ENCODE data around the gene TEX54. TPM values are rescaled to one million over a fixed set of nuclear protein-coding genes. Genes with fewer than 3 reads are reported as not detected.
"Not testable (repeated sequence)": the region's sequence is repeated elsewhere in the genome, so short reads cannot be mapped to it uniquely, and the experiment has no call there.

Gene TEX54
- polyA plus RNA-seq, 1 donor = 0.76 TPM

DNA sequence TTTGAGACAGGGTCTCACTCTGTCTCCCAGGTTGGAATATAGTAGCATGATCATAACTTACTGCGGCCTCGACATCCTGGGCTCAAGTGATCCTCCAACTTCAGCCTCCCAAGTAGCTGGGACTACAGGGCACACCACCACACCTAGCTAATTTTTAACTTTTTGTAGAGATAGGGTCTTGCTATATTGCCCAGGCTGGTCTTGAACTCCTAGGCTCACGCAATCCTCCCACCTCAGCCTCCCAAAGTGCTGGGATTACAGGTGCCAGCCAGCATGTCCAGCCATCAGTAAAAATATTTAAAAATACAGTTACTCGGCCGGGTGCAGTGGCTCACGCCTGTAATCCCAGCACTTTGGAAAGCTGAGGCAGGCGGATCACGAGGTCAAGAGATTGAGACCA is 4.5 kb downstream of the TEX54 start:
- not testable (repeated sequence) for DNase-seq
- 100% methylated on average over 1 of the region's 8 CpGs for WGBS (ENCODE audit: insufficient coverage, low lambda C conversion rate)
- H3K36me3 ChIP-seq (ENCODE audit: control insufficient read depth, insufficient read depth, low read length) = peaks cover 46% of the 10 kb centered on the region

DNA sequence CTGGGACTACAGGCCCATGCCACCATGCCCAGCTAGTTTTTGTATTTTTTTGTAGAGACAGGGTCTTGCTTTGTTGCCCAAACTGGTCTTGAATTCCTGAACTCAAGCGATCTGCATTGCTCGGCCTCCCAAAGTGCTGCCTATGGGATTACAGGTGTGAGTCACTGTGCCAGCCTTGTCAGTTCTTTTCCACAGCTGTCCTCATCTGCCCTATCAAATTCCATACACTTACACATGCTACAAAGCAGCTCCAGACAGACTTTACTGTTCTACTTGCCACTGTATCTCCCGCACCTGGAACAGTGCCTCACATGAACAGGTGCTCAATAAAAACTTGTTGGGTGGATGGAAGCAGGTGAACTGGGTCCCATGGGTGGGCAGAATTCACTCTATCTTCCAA is 9.0 kb downstream of the TEX54 start:
- Histone ChIP-seq H3K4me3 (ENCODE audit: low read length) (no peak overlapping the region), H3K27me3 (ENCODE audit: control insufficient read depth, insufficient read depth, low read length) (no peaks in the 10 kb centered on the region), H3K9me3 (ENCODE audit: control insufficient read depth, low read depth, low read length) (no peaks in the 10 kb centered on the region), H3K27ac (ENCODE audit: low read length) (no peak overlapping the region), H3K4me1 (ENCODE audit: control insufficient read depth, insufficient read depth, low read length) (no peaks in the 10 kb centered on the region), H3K36me3 (ENCODE audit: control insufficient read depth, insufficient read depth, low read length) (peaks cover 72% of the 10 kb centered on the region)
- WGBS (ENCODE audit: insufficient coverage, low lambda C conversion rate) = no CpG with 5 or more reads among the region's 3 CpGs
- no peak for DNase-seq

More for the DNA sequence above, 4.5 kb downstream of the TEX54 start:
- H3K4me3 ChIP-seq (ENCODE audit: low read length); H3K27me3 ChIP-seq (ENCODE audit: control insufficient read depth, insufficient read depth, low read length); H3K4me1 ChIP-seq (ENCODE audit: control insufficient read depth, insufficient read depth, low read length); H3K9me3 ChIP-seq (ENCODE audit: control insufficient read depth, low read depth, low read length); H3K27ac ChIP-seq (ENCODE audit: low read length): not testable (repeated sequence)

DNA sequence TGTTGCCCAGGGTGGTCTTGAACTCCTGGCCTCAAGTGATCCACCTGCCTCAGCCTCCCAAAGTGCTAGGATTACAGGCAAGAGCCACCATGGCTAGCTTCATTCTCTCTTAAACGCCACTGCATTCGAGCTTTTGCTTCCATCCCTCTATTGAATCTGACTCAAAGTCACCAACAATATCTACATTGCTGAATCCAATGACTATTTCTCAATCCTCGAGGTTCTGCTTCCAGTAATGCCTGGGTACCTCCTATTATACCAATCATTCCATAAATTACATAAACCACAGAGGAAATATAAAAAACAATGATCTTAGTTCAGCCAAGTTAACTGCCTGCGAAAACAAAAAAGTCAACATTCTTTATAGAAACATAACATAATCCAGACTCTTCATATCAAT is 15.5 kb downstream of the TEX54 start:
- no peak overlapping the region for H3K27ac ChIP-seq (ENCODE audit: low read length)
- no peaks in the 10 kb centered on the region for H3K27me3 ChIP-seq (ENCODE audit: control insufficient read depth, insufficient read depth, low read length)
- H3K9me3 ChIP-seq (ENCODE audit: control insufficient read depth, low read depth, low read length) = no peaks in the 10 kb centered on the region
- no peak overlapping the region for H3K4me3 ChIP-seq (ENCODE audit: low read length)
- WGBS (ENCODE audit: insufficient coverage, low lambda C conversion rate) = 100% methylated on average over 1 of the region's 4 CpGs
- no peaks in the 10 kb centered on the region for H3K4me1 ChIP-seq (ENCODE audit: control insufficient read depth, insufficient read depth, low read length)
- DNase-seq = no peak
- H3K36me3 ChIP-seq (ENCODE audit: control insufficient read depth, insufficient read depth, low read length) = peaks cover 38% of the 10 kb centered on the region

- Histone ChIP-seq H3K36me3 (ENCODE audit: control insufficient read depth, insufficient read depth, low read length) (peaks cover 33% of the 10 kb centered on the region), H3K9me3 (ENCODE audit: control insufficient read depth, low read depth, low read length) (no peaks in the 10 kb centered on the region), H3K27ac (ENCODE audit: low read length) (no peak overlapping the region), H3K4me1 (ENCODE audit: control insufficient read depth, insufficient read depth, low read length) (no peaks in the 10 kb centered on the region), H3K27me3 (ENCODE audit: control insufficient read depth, insufficient read depth, low read length) (no peaks in the 10 kb centered on the region), H3K4me3 (ENCODE audit: low read length) (no peak overlapping the region)
- no peak for DNase-seq
- WGBS (ENCODE audit: insufficient coverage, low lambda C conversion rate) = 75% methylated on average over 2 of the region's 8 CpGs
Measured at GRCh38 chr11:62816557-62816956, 16.1 kb downstream of the TEX54 start.

- peaks cover 14% of the 10 kb centered on the region for H3K36me3 ChIP-seq (ENCODE audit: control insufficient read depth, insufficient read depth, low read length)
- no peak overlapping the region for H3K27ac ChIP-seq (ENCODE audit: low read length)
- DNase-seq = no peak
- no peak overlapping the region for H3K4me3 ChIP-seq (ENCODE audit: low read length)
- no CpG with 5 or more reads among the region's 2 CpGs for WGBS (ENCODE audit: insufficient coverage, low lambda C conversion rate)
- H3K9me3 ChIP-seq (ENCODE audit: control insufficient read depth, low read depth, low read length) = no peaks in the 10 kb centered on the region
- no peaks in the 10 kb centered on the region for H3K4me1 ChIP-seq (ENCODE audit: control insufficient read depth, insufficient read depth, low read length)
- H3K27me3 ChIP-seq (ENCODE audit: control insufficient read depth, insufficient read depth, low read length) = no peaks in the 10 kb centered on the region
Measured at GRCh38 chr11:62811659-62812058, 21.0 kb downstream of the TEX54 start.

DNA sequence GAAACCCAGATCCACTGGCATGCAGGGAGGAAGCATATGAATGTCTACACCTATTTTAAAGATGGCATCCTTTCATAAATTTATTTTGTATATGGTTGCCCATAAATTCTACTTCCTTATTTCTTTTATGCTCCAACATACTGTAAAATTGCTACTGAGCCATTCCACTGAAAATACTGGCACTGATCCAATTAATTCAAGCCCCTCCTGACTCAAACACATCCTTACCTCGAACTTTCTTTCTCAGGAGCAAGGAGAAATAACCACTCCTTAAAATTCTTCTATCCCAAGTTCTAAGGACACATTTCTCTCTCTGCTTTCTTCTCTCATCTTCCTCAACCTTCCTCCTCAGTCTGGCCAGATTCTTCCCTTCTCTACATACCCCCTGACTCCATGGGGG is 21.9 kb downstream of the TEX54 start:
- Histone ChIP-seq H3K27me3 (ENCODE audit: control insufficient read depth, insufficient read depth, low read length) (no peaks in the 10 kb centered on the region), H3K27ac (ENCODE audit: low read length) (no peak overlapping the region), H3K36me3 (ENCODE audit: control insufficient read depth, insufficient read depth, low read length) (peaks cover 8% of the 10 kb centered on the region), H3K4me3 (ENCODE audit: low read length) (no peak overlapping the region), H3K4me1 (ENCODE audit: control insufficient read depth, insufficient read depth, low read length) (no peaks in the 10 kb centered on the region), H3K9me3 (ENCODE audit: control insufficient read depth, low read depth, low read length) (no peaks in the 10 kb centered on the region)
- WGBS (ENCODE audit: insufficient coverage, low lambda C conversion rate) = 100% methylated on average over 1 of the region's 1 CpG
- no peak for DNase-seq

DNA sequence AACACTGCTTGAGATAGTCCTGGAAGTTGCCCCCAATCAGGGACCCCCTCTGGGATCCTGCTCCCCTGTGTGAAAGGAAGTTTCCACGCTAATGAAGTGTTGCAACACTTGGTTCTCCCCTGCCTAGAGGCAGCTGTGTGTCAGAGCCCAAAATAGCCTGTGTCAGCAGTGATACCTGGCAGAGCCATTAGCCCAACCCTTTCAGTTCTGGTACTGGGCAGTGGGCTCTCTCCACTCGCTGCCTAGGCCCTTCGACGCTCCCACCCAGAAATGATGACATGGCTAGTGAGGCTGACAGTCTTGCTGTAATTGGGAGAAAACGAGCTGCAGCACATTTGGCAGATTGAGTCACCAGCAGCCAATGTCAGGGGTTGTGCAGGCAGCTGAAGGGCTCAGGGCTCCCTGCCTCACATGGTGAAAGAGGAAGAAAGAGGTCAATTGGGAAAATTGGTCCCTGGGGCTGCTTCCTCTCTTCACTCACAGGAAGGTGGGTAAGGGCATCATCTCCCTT is 26.0 kb downstream of the TEX54 start:
- Histone ChIP-seq H3K4me1 (ENCODE audit: control insufficient read depth, insufficient read depth, low read length) (peaks cover 4% of the 10 kb centered on the region), H3K9me3 (ENCODE audit: control insufficient read depth, low read depth, low read length) (no peaks in the 10 kb centered on the region), H3K4me3 (ENCODE audit: low read length) (no peak overlapping the region), H3K27me3 (ENCODE audit: control insufficient read depth, insufficient read depth, low read length) (no peaks in the 10 kb centered on the region), H3K36me3 (ENCODE audit: control insufficient read depth, insufficient read depth, low read length) (peaks cover 22% of the 10 kb centered on the region), H3K27ac (ENCODE audit: low read length) (no peak overlapping the region)
- no CpG with 5 or more reads among the region's 5 CpGs for WGBS (ENCODE audit: insufficient coverage, low lambda C conversion rate)
- no peak for DNase-seq

GRCh38 chr11:62805961-62806441 is 26.6 kb downstream of the TEX54 start:
- peak overlapping the region; percentile 67 for H3K4me3 ChIP-seq (ENCODE audit: low read length)
- no peaks in the 10 kb centered on the region for H3K27me3 ChIP-seq (ENCODE audit: control insufficient read depth, insufficient read depth, low read length)
- H3K36me3 ChIP-seq (ENCODE audit: control insufficient read depth, insufficient read depth, low read length) = peaks cover 29% of the 10 kb centered on the region
- peak in 1 of 2 donors; percentile 20 for DNase-seq
- peaks cover 4% of the 10 kb centered on the region for H3K4me1 ChIP-seq (ENCODE audit: control insufficient read depth, insufficient read depth, low read length)
- WGBS (ENCODE audit: insufficient coverage, low lambda C conversion rate) = no CpG with 5 or more reads among the region's 12 CpGs
- H3K27ac ChIP-seq (ENCODE audit: low read length) = peak overlapping the region; percentile 50
- H3K9me3 ChIP-seq (ENCODE audit: control insufficient read depth, low read depth, low read length) = no peaks in the 10 kb centered on the region

- H3K36me3 ChIP-seq (ENCODE audit: control insufficient read depth, insufficient read depth, low read length) = peaks cover 36% of the 10 kb centered on the region
- peak within 1 kb of the TSS; percentile 69 for H3K27ac ChIP-seq (ENCODE audit: low read length)
- peak within 1 kb of the TSS; percentile 67 for H3K4me3 ChIP-seq (ENCODE audit: low read length)
- H3K9me3 ChIP-seq (ENCODE audit: control insufficient read depth, low read depth, low read length) = no peaks in the 10 kb centered on the region
- peak; percentile 96 to 97 for DNase-seq
- no peaks in the 10 kb centered on the region for H3K27me3 ChIP-seq (ENCODE audit: control insufficient read depth, insufficient read depth, low read length)
- peaks cover 4% of the 10 kb centered on the region for H3K4me1 ChIP-seq (ENCODE audit: control insufficient read depth, insufficient read depth, low read length)
- no CpG with 5 or more reads among the region's 77 CpGs for WGBS (ENCODE audit: insufficient coverage, low lambda C conversion rate)
Measured at GRCh38 chr11:62805076-62805892, 27.4 kb downstream of the TEX54 start, which contains the start of gene NXF1. Gene NXF1 (minus strand): TSS chr11:62805440. CDS start chr11:62805356, 84 bp downstream.

GRCh38 chr11:62804310-62805075 is 28.1 kb downstream of the TEX54 start:
- WGBS (ENCODE audit: insufficient coverage, low lambda C conversion rate) = no CpG with 5 or more reads among the region's 14 CpGs
- H3K4me1 ChIP-seq (ENCODE audit: control insufficient read depth, insufficient read depth, low read length) = peaks cover 4% of the 10 kb centered on the region
- H3K36me3 ChIP-seq (ENCODE audit: control insufficient read depth, insufficient read depth, low read length) = peaks cover 44% of the 10 kb centered on the region
- peak overlapping the region; percentile 67 for H3K4me3 ChIP-seq (ENCODE audit: low read length)
- H3K27me3 ChIP-seq (ENCODE audit: control insufficient read depth, insufficient read depth, low read length) = no peaks in the 10 kb centered on the region
- no peaks in the 10 kb centered on the region for H3K9me3 ChIP-seq (ENCODE audit: control insufficient read depth, low read depth, low read length)
- DNase-seq = peak in 1 of 2 donors; percentile 14
- H3K27ac ChIP-seq (ENCODE audit: low read length) = peak overlapping the region; percentile 69
